OCI-LY3 (cell line): Measurements from ENCODE around the gene PARVA.

ENCODE experiments used
- EZH2phosphoT487 ChIP-seq: fragments of 200-600 bp; shearing (Covaris generic); IDR thresholded peaks from 2 replicates; pipeline ENCODE4 v1.6.1; 2018; ENCODE audit warnings: antibody characterized with exemption, mixed run types, low read depth
- TF ChIP-seq, protein P1 (sequence below): fragments of 200-600, 300-600 bp; sonication (generic); IDR thresholded peaks from 2 replicates; pipeline ENCODE4 v1.5.1; 2014; ENCODE audit warnings: antibody characterized with exemption, low read length, low read depth

DNA sequence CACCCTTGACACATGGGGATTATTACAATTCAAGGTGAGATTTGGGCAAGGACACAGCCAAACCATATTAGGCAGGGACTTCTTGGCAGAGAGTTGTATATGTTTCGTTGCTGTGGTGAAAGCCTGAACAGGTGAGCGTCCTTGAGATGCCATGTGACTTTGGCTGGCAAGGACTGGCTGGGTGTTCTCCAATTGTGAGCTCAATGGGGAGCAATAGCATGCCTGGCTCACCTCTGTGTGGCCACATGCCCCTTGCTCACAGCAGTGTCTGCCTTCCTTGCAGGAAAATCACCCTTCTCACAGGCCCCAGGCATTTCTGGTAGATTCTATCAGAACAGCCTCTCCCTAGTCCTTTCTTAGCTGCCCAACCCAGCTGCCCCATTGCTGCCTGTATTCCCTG, 105.5 kb downstream of the PARVA start:
- TF ChIP-seq, protein P1, sequence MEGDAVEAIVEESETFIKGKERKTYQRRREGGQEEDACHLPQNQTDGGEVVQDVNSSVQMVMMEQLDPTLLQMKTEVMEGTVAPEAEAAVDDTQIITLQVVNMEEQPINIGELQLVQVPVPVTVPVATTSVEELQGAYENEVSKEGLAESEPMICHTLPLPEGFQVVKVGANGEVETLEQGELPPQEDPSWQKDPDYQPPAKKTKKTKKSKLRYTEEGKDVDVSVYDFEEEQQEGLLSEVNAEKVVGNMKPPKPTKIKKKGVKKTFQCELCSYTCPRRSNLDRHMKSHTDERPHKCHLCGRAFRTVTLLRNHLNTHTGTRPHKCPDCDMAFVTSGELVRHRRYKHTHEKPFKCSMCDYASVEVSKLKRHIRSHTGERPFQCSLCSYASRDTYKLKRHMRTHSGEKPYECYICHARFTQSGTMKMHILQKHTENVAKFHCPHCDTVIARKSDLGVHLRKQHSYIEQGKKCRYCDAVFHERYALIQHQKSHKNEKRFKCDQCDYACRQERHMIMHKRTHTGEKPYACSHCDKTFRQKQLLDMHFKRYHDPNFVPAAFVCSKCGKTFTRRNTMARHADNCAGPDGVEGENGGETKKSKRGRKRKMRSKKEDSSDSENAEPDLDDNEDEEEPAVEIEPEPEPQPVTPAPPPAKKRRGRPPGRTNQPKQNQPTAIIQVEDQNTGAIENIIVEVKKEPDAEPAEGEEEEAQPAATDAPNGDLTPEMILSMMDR = no peak
- TF ChIP-seq EZH2phosphoT487 = no peak
